Bone marrow (tissue), 2 donors: ENCODE results near the gene WDR90.

Experiments
- DNase-seq, 2 donors: peaks; one replicate each; lab custom pipeline; 2025; lab: John Stamatoyannopoulos, UW

WDR90 gene

DNA sequence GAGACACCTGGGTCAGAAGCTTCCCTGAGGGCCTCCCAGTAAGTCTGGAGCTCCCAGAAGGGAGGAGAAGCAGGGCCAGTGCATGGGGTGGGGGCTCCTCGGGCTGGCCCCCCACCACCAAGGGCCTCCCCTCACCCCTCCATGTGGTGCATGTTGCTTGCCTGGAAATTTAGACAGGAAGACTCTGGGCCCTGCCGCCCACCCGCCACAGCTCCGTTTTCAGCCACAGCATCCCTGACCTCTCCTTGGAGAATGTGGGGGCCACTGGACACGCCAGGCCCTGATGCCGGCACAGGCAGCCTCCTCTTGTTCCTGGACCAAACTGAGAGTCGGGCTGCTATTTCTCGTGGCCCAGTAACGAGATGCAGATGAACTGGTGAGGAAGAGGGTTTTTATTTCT lies 10.3 kb upstream of the WDR90 start:
- DNase-seq = no peak

DNA sequence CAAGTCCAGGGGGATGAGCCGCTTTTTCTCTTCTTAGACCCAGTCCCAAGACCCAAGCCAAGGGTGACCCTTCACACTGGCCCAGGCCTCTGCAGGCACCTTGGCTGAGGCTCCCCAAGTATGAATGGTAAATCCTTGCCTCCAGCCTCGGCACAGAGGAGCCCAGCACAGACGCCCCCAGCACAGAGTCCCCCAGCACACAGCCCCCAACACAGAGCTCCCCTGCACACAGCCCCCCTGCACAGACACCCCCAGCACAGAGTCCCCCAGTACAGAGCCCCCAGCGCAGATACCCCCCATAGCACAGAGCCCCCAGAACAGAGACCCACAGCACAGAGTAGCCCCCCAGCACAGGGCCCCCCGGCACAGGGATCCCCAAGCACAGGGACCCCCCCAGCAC lies 8.6 kb upstream of the WDR90 start:
- no peak for DNase-seq

DNA sequence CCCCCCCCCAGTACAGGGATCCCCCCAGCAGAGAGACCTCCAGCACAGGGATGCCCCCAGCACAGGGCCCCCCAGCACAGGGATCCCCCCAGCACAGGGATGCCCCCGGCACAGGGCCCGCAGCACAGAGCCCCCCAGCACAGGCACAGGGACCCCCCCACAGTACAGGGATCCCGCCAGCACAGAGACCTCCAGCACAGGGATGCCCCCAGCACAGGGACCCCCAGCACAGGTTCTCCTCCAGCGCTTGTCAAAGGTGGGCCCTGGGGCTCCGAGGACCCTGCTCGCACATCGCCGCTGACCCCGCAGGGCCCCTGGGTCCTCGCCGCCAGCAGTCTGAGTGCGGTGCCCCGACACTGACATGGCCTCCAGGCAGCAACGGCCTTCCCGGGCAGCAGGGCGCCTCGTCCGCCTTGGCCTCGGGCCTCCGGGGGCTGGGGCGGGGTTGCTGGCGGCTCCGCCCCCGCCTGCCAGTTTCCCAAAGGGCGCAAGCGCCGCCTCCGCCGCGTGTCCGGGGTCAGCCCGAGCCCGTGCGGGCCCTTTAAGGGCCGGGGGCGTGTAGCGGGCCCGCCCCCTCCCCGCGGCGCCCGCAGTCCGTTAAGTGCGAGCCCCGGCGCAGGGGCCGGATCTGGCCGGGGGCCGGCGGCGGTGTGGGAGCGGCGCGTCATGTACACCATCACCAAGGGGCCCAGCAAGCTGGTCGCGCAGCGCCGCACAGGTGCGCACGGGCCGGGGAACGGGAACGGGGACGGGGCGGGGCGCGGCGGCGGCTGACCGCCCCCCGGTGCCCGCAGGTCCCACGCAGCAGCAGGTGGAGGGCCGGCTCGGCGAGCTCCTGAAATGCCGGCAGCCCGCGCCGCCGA lies 7.6 kb upstream of the WDR90 start, which contains the start of gene MCRIP2:
Gene MCRIP2, plus strand, starts transcription at position 503 of the 863 bp plus-strand sequence. Its CDS starts 164 bp downstream, at position 667.
- DNase-seq = peak in 1 of 2 donors; percentile 38

DNA sequence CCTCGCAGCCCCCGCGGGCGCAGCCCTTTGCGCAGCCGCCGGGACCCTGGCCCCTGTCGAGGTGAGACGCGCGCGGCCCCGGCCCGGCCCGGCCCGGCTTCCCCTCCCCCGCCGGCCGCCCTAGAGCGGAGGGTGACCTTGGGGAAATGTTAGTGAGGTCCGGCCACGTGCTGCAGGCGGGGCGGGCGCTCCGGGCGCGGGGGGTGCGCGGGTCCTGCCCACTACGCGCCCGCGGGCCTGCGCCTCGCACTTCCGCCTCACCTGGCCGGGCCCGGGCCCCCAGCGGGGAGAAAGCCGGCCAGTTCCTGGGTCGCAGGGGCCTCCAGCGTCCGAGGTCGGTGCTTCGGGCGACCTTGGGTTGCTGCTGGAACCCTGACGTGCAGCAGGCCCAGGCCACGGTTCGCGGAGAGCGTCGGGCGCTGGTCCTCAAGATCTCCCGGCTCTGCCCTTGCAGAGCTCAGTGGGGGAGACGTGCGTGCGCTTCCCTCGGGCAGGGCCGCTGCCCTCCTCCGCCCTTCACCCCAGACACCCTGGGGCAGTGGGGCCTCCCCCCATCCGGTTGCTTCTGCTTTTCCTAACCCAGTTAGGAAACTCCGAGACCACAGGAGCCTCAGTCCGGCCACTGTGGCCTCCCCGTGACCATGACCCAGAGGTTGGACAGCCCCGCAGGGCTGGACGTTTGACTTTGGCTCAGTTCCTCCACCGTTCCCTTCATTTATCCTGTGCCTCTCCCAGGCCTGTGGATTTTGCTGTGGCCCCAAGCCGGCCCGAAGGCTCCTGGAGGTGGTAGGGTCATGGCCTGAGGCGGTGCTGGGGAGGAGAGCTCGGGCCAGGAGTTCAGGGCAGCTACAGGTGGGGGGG lies 6.7 kb upstream of the WDR90 start:
- DNase-seq = peak in 1 of 2 donors; percentile 24

DNA sequence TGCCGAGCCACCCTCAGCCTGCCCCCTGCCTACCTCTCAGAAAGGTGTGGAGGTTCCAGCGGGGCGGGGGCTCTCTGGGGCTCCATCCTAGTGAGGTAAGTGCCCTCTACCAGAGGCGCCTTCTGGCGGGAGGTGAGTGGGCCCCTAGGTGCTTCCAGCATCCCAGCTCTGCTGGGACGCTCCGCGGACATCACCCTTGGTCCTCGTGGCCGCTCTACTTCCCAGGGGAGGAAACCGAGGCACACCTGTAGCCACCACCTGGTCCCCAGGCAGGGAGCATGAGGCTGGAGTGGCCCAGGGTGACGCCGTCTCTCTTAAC lies 6.2 kb upstream of the WDR90 start:
- DNase-seq = no peak

DNA sequence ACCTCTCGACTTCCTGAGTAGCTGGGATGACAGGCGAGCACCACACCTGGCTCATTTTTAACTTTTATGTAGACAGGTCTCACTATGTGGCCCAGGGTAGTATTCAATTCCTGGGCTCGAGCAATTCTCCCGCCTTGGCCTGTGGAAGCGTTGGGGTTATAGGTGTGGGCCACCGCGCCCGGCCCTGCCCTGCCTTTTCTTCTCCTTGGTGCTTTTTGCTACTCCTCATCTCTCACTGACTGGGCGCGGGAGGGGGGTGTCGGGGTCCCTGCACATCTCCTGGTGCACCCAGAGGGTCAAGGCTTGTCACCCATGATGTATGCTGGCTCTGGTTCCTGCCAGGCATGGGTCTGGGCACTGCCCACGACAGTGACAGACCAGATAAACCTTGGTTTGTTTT lies 4.6 kb upstream of the WDR90 start:
- no peak for DNase-seq

DNA sequence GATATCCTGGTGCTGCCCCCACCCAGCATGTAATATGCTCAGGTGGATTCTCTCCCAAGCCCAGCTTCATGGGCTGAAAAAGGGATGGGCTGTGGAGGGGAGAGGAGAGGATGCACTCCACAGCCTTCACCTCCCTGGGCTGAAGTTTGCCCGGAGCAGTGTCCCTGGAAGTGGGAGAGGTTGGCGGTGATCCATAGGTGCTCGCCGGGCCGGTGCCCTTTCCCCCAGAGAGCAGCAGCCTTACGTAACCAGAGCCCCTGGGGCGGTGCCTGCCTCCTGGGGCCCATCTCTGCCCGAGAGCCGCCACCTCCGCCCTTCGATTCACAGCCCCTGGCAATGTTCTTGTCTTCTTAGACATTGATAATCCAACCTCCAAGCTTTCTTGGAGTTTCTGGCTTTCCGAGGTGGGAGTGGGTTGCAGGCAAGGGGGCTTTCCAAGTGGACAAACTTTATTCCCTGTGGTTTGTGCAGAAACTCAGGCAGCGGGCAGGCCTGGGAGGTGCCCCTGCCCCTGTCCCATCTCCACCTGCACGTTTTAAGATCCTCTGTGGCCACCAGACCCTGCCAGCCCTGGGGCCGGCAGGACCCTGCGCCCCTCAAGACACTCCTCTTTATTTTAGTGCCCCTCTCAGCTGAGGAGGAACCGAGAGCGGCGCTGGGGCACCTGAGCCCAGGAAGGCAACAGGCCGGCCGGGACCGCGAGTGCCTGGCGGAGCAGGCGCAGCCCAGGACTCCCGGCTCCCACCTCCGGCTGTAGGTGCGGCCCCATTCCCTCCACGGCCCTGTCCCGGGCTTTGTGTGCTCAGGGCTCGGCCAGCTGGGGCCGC lies 3.1 kb upstream of the WDR90 start:
- DNase-seq = no peak

DNA sequence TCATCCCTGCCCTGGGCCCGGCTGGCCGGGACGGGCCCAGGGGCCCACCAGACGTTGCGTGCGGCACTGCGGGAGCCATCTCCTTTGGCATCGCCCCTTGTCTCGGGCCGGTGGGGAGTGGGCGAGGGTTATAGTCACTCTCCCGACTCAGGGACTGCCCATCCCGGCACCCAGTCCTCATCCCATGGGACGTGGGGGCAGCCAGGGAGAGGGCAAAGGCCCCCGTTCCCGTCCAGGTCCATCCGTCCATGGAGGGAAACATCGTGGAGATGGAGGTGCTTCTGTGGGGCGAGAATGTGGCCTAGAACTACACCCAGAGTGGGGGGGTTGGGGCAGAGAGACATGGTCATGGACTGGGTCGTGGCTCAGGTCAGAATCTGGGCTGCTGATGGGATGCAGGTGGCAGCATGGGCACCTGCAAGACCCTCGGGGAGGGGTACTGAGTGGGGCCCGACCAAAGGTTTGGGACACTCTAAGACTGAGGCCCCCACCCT lies 2.4 kb upstream of the WDR90 start:
- no peak for DNase-seq

DNA sequence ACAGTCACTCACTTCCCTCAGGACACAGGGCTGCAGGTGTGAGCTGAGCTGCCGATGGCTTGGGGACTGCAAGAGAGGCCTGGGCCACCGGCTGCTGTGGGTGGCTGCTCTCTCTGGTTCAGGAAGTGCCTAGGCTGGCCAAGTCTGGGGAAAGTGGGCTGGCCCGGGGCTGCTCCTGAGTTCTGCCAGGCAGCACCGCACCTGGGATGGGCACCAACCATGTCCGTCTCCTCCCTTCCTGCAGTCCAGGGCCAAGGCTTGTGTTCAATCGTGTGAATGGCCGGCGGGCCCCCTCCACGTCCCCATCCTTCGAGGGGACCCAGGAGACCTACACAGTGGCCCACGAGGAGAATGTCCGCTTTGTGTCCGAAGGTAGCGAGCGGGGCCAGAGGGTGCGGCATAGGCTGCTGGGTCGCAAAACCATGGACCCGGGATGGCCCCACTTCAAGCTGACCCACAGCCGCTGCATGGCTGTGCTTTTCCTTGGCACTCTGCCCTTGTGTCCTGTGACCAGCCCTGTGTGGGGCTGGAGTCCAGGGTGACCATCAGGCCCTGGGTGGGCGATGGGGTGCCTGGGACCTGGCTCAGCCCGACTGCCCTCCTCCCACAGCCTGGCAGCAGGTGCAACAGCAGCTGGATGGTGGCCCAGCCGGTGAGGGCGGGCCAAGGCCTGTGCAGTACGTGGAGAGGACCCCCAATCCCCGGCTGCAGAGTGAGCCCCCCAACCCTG lies 1.8 kb upstream of the WDR90 start:
- no peak for DNase-seq

DNA sequence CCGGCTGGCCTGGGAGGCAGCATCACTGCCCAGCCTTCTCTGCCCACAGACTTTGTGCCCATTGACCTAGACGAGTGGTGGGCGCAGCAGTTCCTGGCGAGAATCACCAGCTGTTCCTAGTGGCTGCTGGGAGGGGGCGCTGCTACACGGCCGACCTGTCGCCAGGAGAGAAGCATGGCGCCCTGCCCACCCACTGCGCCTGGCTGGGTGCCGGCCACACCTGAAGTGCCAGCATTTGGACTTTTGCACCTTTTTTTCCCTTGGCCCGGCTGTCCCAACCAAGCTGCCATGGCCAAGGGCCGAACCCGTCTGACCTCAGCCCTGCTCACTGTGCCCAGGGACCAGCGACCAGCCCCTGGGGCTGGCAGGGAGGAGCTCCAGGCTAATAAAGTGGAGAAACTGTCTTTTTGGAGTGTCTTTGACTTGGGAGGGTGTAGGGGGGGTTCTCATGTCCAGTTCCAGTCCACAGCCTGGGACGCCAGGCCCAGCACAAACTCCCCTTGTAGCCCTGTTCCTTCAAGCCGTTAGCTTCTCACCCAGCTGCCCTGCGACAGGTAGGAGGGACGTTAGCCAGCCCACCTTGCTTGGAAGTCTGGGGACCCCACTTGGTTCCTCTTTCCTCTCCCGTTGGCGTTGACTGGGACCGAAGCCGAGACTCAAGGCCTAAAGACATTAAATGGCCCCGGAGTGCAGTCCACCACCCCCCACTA lies 939 bp upstream of the WDR90 start:
- no peak for DNase-seq

DNA sequence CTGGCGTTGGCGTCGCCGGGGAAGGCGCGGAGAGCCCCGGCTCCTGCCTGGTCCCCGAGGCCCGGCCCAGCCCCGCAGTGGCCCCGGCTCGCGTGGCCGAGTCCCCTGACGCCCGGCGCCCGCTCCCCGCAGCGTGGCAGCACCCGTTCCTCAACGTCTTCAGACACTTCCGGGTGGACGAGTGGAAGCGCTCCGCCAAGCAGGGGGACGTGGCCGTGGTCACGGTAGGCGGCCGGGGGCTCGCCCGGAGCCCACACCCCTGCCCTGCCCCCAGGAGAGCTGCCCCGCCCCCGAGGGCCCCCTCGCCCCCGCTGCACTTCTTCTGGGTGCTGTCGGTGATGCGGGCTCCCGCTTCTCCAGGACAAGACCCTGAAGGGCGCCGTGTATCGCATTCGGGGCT lies 466 bp downstream of the WDR90 start:
- DNase-seq = peak in 1 of 2 donors; percentile 36

DNA sequence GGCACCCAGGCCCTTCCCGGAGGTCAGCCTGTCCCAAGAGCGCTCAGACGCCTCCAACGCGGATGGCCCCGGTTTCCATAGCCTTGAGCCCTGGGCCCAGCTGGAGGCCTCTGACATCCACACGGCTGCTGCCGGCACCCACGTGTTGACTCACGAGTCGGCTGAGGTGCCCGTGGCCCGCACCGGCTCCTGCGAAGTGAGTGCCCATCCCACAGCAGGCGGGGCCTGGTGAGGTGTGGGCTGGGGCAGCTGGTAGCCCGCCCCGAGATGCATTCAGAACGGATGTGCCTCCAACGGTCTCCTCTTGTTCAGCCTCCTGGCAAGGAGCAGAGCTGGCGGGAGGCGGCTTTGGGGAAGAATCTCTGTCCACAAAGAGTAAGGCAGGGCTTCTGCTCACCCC lies 2.7 kb downstream of the WDR90 start:
- DNase-seq = no peak

DNA sequence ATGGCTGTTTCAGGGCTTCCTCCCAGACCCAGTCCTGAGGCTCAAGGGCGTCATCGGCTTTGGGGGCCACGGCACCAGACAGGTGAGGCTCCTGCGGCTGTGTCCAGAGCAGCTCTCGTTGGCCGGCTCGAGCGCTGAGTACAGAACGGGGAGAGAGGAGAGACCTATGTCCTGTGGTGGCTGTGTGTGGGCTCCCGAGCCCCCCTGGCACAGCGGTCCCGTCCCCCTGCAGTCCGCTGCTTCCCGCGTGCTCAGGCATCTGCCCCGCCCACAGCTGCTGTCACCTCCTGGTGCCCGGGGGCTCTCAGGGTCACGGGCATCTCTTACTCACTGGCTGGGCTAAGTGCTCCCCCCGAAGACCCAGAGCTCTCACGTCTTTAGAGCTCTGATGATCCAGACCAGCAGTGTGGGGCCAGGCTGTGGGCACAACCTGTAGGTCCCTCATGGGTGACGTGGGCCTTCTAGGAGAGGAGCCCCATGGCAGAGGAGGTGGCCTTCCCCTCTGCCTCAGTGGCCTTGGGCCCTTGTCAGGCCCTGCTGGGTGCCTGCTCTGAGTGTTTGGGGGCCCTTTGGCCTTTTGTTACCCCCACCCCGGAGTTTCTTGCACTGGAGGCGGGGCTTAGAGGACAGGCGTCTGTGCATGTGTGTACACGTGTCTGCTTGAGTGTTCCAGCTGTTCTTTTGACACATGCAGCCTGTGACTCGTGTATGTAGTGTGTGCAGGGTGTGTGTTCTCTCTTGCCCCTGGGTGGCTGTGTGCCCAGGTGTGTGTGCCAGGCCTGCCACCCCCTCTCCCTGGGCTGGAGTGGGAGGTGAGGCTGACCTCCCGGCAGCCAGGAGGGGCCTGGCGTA lies 3.5 kb downstream of the WDR90 start:
- DNase-seq = no peak

DNA sequence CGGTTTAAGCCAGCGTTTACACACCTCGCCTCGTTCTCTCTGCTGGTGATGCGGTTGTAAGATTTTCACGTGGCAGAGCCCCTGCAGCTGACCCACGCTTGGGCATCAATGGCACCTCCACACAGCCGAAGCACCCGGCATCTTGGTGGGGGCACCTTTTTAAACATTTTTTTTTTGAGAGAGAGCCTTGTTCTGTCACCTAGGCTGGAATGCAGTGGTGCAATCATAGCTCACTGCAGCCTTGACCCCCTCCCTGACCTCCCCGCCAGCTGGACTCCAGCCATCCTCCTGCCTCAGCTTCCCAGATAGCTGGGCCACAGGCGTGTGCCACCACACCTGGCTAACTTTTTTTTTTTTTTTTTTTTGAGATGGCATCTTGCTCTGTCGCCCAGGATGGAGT lies 4.9 kb downstream of the WDR90 start:
- no peak for DNase-seq

DNA sequence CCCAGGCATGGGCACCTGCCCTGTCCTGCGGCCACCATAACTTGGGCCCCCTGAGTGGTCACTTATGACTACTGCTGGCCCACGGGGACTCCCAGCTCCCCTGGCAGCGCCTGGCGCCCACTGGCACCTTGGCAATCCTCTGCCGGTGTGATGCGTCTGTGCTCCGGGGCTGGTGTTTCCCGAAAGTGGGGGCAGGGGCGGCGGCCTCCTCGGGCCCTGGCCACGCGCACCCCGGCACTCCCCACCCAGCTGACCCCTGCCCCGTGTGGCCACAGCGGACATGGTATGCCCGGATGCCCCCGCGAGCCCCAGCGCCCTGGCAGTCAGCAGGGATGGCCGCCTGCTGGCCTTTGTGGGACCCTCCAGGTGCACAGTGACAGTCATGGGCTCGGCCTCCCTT lies 8.3 kb downstream of the WDR90 start:
- no peak for DNase-seq

DNA sequence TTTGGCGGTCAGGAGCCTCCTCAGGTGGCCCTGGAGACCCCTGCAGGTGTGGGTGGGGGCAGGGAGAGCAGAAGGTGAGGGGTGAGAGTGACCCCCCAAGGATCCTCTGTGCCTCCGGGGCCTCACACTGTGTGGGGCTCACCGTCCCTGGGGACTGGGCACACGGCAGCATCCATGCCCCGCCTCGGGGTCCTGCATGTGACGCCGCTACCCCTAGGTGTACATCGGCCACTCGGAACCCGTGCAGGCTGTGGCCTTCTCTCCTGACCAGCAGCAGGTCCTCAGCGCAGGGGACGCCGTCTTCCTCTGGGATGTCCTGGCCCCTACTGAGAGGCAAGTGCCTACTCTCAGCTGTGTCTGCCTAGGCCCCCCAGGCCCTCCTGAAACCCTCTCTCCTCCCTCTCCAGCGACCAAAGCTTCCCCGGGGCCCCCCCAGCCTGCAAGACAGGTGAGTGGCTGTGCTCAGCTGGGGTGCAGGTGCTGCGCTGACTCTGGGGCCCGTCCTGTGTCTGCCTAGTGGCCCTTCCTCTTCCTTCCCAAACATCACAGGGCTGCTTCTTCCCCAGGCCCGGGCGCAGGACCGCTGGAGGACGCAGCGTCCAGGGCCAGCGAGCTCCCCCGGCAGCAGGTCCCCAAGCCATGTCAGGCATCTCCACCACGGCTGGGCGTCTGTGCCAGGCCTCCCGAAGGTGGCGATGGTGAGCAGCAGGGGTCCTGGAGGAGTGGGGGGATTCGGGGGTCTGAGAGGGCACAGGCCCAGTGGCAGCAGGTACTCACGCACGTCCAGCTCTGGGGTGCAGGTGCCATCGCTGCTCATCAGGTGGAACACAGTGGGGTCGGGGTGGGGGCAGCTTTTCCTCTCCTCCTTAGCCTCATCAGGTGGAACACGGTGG lies 9.8 kb downstream of the WDR90 start:
- DNase-seq = no peak

DNA sequence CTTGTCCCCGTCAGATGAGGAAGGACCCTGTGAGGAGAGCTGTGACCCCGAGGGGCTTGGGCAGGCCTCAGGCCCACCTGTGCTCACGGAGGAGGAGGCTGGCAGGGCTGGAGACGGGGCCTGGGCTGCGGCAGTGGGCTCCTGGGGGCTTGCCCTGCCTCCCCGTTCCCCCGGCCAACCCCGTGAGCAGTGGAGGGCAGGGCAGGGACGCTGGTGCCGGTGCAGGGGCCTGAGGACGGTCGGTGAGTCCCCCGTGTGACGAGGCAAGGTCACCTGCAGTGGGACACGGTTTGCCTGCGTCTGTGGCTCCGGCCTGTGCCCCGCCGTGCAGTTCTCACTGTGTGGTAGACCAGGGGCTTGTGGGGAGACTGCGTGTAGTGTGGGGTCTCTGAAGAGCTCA lies 10.5 kb downstream of the WDR90 start:
- DNase-seq = no peak

DNA sequence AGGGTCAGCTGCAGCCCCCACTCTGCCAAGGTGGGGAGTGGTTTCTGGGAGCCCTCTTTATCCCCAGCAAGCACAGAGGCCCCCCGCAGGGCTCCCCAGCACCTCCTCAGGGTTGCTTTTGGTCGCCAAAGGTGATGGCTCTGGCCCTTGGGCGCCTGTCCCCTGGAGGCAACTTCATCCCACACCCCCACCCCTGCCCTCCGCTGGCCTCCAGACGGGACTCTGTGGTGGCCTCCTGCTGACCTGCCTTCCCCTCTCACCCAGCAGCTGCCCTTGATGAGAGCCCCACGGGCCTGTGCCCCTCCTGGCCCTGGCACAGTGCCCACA lies 10.9 kb downstream of the WDR90 start:
- DNase-seq = no peak
